Loucy (cell line): Measurements from ENCODE around the gene NR3C2.

ENCODE experiments used
- EZH2phosphoT487 ChIP-seq: fragments of 200-600 bp; IDR thresholded peaks from 2 replicates; pipeline ENCODE4 v1.6.1; 2018; ENCODE audit warnings: antibody characterized with exemption, mild to moderate bottlenecking, moderate library complexity, borderline replicate concordance
- TF ChIP-seq, protein P1 (sequence below): fragments of 200-600 bp; sonication (generic); conservative IDR thresholded peaks from 2 replicates; pipeline ENCODE4 v1.5.1; 2014; ENCODE audit warnings: mild to moderate bottlenecking, antibody characterized with exemption, low read length

DNA sequence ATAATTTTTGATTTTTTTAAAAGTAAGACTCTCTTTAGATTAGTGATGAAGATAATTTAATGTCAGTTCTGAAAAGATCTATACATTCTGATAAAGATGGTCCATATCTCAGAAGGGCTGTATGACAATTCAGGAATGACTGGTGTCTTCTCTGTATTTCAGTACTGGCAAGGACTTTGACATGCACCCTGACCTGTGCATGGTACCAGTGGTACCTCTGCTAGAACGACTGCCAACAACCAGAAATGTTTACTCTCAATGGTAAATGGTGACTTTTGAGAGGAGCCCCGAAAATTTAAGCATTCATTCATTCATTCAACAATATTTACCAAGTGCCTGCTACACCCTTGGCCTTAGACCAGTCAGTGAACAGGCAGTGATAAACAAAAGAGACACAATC lies 4.8 kb downstream of the NR3C2 start:
- TF ChIP-seq, protein P1, sequence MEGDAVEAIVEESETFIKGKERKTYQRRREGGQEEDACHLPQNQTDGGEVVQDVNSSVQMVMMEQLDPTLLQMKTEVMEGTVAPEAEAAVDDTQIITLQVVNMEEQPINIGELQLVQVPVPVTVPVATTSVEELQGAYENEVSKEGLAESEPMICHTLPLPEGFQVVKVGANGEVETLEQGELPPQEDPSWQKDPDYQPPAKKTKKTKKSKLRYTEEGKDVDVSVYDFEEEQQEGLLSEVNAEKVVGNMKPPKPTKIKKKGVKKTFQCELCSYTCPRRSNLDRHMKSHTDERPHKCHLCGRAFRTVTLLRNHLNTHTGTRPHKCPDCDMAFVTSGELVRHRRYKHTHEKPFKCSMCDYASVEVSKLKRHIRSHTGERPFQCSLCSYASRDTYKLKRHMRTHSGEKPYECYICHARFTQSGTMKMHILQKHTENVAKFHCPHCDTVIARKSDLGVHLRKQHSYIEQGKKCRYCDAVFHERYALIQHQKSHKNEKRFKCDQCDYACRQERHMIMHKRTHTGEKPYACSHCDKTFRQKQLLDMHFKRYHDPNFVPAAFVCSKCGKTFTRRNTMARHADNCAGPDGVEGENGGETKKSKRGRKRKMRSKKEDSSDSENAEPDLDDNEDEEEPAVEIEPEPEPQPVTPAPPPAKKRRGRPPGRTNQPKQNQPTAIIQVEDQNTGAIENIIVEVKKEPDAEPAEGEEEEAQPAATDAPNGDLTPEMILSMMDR = no peak
- no peak for TF ChIP-seq EZH2phosphoT487
